Activated CD8-positive, alpha-beta memory T cell treated with anti-CD3 and anti-CD28 coated beads, Interleukin-2, amount 50 U/mL, for 24 hours (primary cell): ENCODE measurements around the gene TAS2R5.
"Not testable (repeated sequence)": the region's sequence is repeated elsewhere in the genome, so short reads cannot be mapped to it uniquely, and the experiment has no call there.

ENCODE experiments used
- DNase-seq: peaks from one replicate; pipeline ENCODE4 v3.0.0-alpha.2; 2020; ENCODE audit errors: extremely low read depth

The TAS2R5 gene

GRCh38 chr7:141789917-141790316 lies at the start of gene TAS2R5:
TSS of gene TAS2R5 (plus strand) at chr7:141790217. CDS start at chr7:141790362, 145 bp downstream.
- no peak for DNase-seq

- no peak for DNase-seq
These were observed 47.8 kb upstream of the TAS2R5 start for GRCh38 chr7:141742229-141742628.

- no peak for DNase-seq
These were observed 45.9 kb upstream of the TAS2R5 start for GRCh38 chr7:141744131-141744530.

GRCh38 chr7:141748396-141748795 lies 41.6 kb upstream of the TAS2R5 start:
- no peak for DNase-seq

GRCh38 chr7:141751904-141752303 lies 38.1 kb upstream of the TAS2R5 start:
- DNase-seq, result not testable (repeated sequence)

GRCh38 chr7:141752634-141753033 lies 37.4 kb upstream of the TAS2R5 start:
- no peak for DNase-seq

- no peak for DNase-seq
These were observed 35.1 kb upstream of the TAS2R5 start for GRCh38 chr7:141754939-141755338.

GRCh38 chr7:141763797-141764196 lies 26.2 kb upstream of the TAS2R5 start, which contains the start of gene TAS2R3:
TSS of gene TAS2R3 (plus strand) at chr7:141764097. CDS start at chr7:141764159, 62 bp downstream.
- DNase-seq, result no peak

- not testable (repeated sequence) for DNase-seq
These were observed 19.9 kb upstream of the TAS2R5 start for GRCh38 chr7:141770083-141770583.

GRCh38 chr7:141776374-141776773 lies 13.6 kb upstream of the TAS2R5 start, which contains the start of gene TAS2R4:
TSS of gene TAS2R4 (plus strand) at chr7:141776674. CDS start at chr7:141778489, 1,815 bp downstream.
- no peak for DNase-seq

- no peak for DNase-seq
These were observed 4.1 kb upstream of the TAS2R5 start for GRCh38 chr7:141785706-141786552.

- DNase-seq, result no peak
These were observed 1.7 kb upstream of the TAS2R5 start for GRCh38 chr7:141788296-141788695.

GRCh38 chr7:141792526-141792925 lies 2.5 kb downstream of the TAS2R5 start:
- DNase-seq, result no peak

GRCh38 chr7:141820067-141820466 lies 30.1 kb downstream of the TAS2R5 start:
- DNase-seq, result no peak

- not testable (repeated sequence) for DNase-seq
These were observed 32.4 kb downstream of the TAS2R5 start for GRCh38 chr7:141822432-141822831.

- DNase-seq, result no peak
These were observed 47.7 kb downstream of the TAS2R5 start for GRCh38 chr7:141837683-141838082.

GRCh38 chr7:141838581-141838980 lies 48.6 kb downstream of the TAS2R5 start:
- no peak for DNase-seq

- no peak for DNase-seq
These were observed 49.2 kb downstream of the TAS2R5 start for GRCh38 chr7:141839256-141839655.

- no peak for DNase-seq
These were observed 50.7 kb downstream of the TAS2R5 start for GRCh38 chr7:141840708-141841107.
